ENCODE measurements around the gene IFNL3. TPM values are rescaled to one million over a fixed set of nuclear protein-coding genes. Genes with fewer than 3 reads are reported as not detected.

IFNL3 gene
- total RNA-seq, 1 experiment from 2014 or later = not detected

DNA sequence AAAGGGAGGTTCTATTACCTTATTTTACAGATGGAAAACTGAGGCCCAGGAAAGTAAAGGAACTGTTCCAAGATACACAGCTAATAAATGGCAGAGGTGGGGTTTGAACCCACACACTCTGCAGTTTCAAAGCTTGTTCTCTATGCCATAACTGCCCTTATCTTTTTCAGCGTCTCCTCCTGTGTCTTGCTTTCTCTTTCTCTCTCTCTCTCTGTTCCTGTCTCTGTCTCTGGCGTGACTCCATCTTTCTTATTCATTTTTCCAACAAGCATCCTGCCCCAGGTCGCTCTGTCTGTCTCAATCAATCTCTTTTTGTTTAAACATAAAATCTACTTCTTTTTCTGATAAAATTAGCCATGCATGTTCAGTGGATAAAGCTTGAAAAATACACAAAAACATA, 7.0 kb upstream of the IFNL3 start (continued):
- TF ChIP-seq GABPB1 (CRISPR knock-in tag; IDR thresholded peaks at IDR 0.05) = no peak
- TF ChIP-seq, protein P1, sequence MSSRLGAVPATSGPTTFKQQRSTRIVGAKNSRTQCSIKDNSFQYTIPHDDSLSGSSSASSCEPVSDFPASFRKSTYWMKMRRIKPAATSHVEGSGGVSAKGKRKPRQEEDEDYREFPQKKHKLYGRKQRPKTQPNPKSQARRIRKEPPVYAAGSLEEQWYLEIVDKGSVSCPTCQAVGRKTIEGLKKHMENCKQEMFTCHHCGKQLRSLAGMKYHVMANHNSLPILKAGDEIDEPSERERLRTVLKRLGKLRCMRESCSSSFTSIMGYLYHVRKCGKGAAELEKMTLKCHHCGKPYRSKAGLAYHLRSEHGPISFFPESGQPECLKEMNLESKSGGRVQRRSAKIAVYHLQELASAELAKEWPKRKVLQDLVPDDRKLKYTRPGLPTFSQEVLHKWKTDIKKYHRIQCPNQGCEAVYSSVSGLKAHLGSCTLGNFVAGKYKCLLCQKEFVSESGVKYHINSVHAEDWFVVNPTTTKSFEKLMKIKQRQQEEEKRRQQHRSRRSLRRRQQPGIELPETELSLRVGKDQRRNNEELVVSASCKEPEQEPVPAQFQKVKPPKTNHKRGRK (CRISPR knock-in tag; IDR thresholded peaks at IDR 0.05; ENCODE audit: borderline replicate concordance) = no peak
- TF ChIP-seq SMAD4 (CRISPR knock-in tag; IDR thresholded peaks at IDR 0.05) = no peak
- TF ChIP-seq, protein P2, sequence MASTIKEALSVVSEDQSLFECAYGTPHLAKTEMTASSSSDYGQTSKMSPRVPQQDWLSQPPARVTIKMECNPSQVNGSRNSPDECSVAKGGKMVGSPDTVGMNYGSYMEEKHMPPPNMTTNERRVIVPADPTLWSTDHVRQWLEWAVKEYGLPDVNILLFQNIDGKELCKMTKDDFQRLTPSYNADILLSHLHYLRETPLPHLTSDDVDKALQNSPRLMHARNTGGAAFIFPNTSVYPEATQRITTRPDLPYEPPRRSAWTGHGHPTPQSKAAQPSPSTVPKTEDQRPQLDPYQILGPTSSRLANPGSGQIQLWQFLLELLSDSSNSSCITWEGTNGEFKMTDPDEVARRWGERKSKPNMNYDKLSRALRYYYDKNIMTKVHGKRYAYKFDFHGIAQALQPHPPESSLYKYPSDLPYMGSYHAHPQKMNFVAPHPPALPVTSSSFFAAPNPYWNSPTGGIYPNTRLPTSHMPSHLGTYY (CRISPR knock-in tag; IDR thresholded peaks at IDR 0.05) = no peak
- TF ChIP-seq, protein P3, sequence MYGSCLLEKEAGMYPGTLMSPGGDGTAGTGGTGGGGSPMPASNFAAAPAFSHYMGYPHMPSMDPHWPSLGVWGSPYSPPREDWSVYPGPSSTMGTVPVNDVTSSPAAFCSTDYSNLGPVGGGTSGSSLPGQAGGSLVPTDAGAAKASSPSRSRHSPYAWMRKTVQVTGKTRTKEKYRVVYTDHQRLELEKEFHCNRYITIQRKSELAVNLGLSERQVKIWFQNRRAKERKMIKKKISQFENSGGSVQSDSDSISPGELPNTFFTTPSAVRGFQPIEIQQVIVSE (CRISPR knock-in tag; IDR thresholded peaks at IDR 0.05; ENCODE audit: borderline replicate concordance) = no peak
- TF ChIP-seq ETV6 (CRISPR knock-in tag; IDR thresholded peaks at IDR 0.05) = no peak

DNA sequence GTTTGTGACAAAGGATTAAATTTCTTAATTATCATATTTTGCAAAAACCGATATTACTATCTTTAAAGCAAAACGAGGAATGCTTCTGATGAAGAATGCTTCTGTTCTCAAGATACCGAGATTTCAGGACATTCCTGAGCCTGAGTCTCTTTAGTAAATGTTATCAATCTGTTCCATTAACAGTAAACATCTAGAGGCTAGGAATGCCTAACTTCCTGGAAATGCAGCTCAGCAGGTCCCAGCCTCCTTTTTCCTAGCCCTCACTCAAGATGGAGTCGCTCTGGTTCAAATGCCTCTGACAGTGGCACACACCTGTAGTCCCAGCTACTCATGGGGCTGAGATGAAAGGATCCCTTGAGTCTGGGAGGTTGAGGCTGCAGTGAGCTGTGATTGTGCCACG, 6.3 kb upstream of the IFNL3 start:
- no peaks in the 10 kb centered on the region for H3K4me1 Mint-ChIP-seq
- H3K27ac Mint-ChIP-seq = no peak overlapping the region
- no peaks in the 10 kb centered on the region for H3K9me3 Mint-ChIP-seq
- DNase-seq (ENCODE audit: low spot score) = no peak
- POLR2A ChIA-PET = no interaction called here
- H3K27me3 Mint-ChIP-seq (ENCODE audit: low read depth) = peaks cover 80% of the 10 kb centered on the region
- no peak for ATAC-seq
- CTCF ChIA-PET = no interaction called here
- no peaks in the 10 kb centered on the region for H3K36me3 Mint-ChIP-seq
- H3K4me3 Mint-ChIP-seq = no peak overlapping the region
- no peak for TF ChIP-seq ZNF416 (CRISPR knock-in tag; IDR thresholded peaks at IDR 0.05)
- TF ChIP-seq, protein P4, sequence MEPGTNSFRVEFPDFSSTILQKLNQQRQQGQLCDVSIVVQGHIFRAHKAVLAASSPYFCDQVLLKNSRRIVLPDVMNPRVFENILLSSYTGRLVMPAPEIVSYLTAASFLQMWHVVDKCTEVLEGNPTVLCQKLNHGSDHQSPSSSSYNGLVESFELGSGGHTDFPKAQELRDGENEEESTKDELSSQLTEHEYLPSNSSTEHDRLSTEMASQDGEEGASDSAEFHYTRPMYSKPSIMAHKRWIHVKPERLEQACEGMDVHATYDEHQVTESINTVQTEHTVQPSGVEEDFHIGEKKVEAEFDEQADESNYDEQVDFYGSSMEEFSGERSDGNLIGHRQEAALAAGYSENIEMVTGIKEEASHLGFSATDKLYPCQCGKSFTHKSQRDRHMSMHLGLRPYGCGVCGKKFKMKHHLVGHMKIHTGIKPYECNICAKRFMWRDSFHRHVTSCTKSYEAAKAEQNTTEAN (CRISPR knock-in tag; IDR thresholded peaks at IDR 0.05) = no peak
- no peak for TF ChIP-seq RORB (CRISPR knock-in tag; IDR thresholded peaks at IDR 0.05)
- TF ChIP-seq, protein P5, sequence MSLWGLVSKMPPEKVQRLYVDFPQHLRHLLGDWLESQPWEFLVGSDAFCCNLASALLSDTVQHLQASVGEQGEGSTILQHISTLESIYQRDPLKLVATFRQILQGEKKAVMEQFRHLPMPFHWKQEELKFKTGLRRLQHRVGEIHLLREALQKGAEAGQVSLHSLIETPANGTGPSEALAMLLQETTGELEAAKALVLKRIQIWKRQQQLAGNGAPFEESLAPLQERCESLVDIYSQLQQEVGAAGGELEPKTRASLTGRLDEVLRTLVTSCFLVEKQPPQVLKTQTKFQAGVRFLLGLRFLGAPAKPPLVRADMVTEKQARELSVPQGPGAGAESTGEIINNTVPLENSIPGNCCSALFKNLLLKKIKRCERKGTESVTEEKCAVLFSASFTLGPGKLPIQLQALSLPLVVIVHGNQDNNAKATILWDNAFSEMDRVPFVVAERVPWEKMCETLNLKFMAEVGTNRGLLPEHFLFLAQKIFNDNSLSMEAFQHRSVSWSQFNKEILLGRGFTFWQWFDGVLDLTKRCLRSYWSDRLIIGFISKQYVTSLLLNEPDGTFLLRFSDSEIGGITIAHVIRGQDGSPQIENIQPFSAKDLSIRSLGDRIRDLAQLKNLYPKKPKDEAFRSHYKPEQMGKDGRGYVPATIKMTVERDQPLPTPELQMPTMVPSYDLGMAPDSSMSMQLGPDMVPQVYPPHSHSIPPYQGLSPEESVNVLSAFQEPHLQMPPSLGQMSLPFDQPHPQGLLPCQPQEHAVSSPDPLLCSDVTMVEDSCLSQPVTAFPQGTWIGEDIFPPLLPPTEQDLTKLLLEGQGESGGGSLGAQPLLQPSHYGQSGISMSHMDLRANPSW (CRISPR knock-in tag; conservative IDR thresholded peaks at IDR 0.05; ENCODE audit: low read depth) = no peak
- TF ChIP-seq, protein P6, sequence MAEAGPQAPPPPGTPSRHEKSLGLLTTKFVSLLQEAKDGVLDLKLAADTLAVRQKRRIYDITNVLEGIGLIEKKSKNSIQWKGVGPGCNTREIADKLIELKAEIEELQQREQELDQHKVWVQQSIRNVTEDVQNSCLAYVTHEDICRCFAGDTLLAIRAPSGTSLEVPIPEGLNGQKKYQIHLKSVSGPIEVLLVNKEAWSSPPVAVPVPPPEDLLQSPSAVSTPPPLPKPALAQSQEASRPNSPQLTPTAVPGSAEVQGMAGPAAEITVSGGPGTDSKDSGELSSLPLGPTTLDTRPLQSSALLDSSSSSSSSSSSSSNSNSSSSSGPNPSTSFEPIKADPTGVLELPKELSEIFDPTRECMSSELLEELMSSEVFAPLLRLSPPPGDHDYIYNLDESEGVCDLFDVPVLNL (CRISPR knock-in tag; IDR thresholded peaks at IDR 0.05; ENCODE audit: borderline replicate concordance, low read depth) = no peak
- TF ChIP-seq, protein P7, sequence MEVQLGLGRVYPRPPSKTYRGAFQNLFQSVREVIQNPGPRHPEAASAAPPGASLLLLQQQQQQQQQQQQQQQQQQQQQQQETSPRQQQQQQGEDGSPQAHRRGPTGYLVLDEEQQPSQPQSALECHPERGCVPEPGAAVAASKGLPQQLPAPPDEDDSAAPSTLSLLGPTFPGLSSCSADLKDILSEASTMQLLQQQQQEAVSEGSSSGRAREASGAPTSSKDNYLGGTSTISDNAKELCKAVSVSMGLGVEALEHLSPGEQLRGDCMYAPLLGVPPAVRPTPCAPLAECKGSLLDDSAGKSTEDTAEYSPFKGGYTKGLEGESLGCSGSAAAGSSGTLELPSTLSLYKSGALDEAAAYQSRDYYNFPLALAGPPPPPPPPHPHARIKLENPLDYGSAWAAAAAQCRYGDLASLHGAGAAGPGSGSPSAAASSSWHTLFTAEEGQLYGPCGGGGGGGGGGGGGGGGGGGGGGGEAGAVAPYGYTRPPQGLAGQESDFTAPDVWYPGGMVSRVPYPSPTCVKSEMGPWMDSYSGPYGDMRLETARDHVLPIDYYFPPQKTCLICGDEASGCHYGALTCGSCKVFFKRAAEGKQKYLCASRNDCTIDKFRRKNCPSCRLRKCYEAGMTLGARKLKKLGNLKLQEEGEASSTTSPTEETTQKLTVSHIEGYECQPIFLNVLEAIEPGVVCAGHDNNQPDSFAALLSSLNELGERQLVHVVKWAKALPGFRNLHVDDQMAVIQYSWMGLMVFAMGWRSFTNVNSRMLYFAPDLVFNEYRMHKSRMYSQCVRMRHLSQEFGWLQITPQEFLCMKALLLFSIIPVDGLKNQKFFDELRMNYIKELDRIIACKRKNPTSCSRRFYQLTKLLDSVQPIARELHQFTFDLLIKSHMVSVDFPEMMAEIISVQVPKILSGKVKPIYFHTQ (CRISPR knock-in tag; IDR thresholded peaks at IDR 0.05) = no peak
- no peak for TF ChIP-seq SMAD3 (CRISPR knock-in tag; IDR thresholded peaks at IDR 0.05; ENCODE audit: borderline replicate concordance)
- TF ChIP-seq, protein P8, sequence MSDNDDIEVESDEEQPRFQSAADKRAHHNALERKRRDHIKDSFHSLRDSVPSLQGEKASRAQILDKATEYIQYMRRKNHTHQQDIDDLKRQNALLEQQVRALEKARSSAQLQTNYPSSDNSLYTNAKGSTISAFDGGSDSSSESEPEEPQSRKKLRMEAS (CRISPR knock-in tag; IDR thresholded peaks at IDR 0.05) = no peak
- TF ChIP-seq CBFB (CRISPR knock-in tag; IDR thresholded peaks at IDR 0.05; ENCODE audit: low read depth) = no peak
- TF ChIP-seq NR1H2 (CRISPR knock-in tag; IDR thresholded peaks at IDR 0.05) = no peak
- no peak for TF ChIP-seq GTF2I (CRISPR knock-in tag; conservative IDR thresholded peaks at IDR 0.05)
- TF ChIP-seq, protein P9, sequence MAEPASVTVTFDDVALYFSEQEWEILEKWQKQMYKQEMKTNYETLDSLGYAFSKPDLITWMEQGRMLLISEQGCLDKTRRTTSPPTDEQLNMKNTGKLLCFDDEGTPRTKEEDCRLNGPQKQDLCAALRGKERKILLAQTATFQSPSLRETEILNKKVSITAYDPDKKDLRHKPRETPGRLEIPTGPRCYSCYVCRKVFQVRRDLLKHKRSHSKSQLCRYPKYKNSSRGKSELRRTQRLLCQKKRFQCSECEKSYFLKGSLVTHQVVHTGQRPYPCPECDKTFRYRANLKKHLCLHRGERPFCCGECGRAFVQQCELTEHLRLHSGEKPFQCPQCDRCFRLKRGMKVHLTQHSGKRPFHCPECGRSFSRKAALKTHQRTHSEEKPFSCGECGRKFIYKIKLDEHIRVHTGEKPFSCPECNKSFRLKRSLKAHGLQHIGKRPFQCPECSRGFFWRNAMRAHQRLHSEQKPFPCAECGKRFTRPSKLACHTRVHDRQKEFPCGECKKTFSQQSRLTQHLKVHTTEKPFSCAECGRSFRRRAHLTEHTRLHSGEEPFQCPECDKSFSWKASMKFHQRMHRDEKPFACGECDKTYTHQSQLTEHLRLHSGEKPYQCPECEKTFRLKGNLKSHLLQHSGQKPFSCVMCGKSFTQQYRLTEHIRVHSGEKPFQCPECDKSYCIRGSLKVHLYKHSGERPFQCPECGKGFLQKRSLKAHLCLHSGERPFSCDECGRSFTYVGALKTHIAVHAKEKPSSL (CRISPR knock-in tag; conservative IDR thresholded peaks at IDR 0.05) = no peak
- no peak for TF ChIP-seq RELA (CRISPR knock-in tag; IDR thresholded peaks at IDR 0.05; ENCODE audit: borderline replicate concordance)
- no peak for TF ChIP-seq GABPB1 (CRISPR knock-in tag; IDR thresholded peaks at IDR 0.05)
- TF ChIP-seq ZNF232 (CRISPR knock-in tag; IDR thresholded peaks at IDR 0.05) = no peak
- no peak for TF ChIP-seq ZNF138 (CRISPR knock-in tag; conservative IDR thresholded peaks at IDR 0.05)
- no peak for TF ChIP-seq FOXJ3 (CRISPR knock-in tag; IDR thresholded peaks at IDR 0.05; ENCODE audit: borderline replicate concordance)
- no peak for TF ChIP-seq NR2C2 (CRISPR knock-in tag; IDR thresholded peaks at IDR 0.05)
